Measurements from ENCODE around the gene OSBPL1A. TPM values are rescaled to one million over a fixed set of nuclear protein-coding genes. Genes with fewer than 3 reads are reported as not detected.

OSBPL1A gene
- total and polyA plus RNA-seq, 2 of the 8 experiments (the other 6 are each of a cell fraction or from before 2014, with no cell fraction given), result 53.2 to 74.9 TPM

GRCh38 chr18:24121625-24122024 lies 276.0 kb downstream of the OSBPL1A start:
- H3K18ac ChIP-seq (ENCODE audit: extremely low read depth, low read length), result no peak overlapping the region
- no peak overlapping the region for H3K9ac ChIP-seq (replicated peaks in 1 of 4; ENCODE audit: extremely low read depth in 1 of 4, low read depth in 3 of 4, low read length in 3 of 4)
- no peak overlapping the region for H2BK120ac ChIP-seq (replicated peaks; ENCODE audit: low read depth, low read length)
- H4K91ac ChIP-seq (replicated peaks; ENCODE audit: insufficient read length, low read length), result no peak overlapping the region
- CTCF ChIA-PET (ENCODE audit: partially characterized antibody), result interaction anchor here (0.5 to 1.2 kb wide), 6 partner anchors 10 to 226 kb away, joined by 3 read pairs; partner anchors contain the start of gene CABYR
- H3K36me3 ChIP-seq (ENCODE audit: control insufficient read depth in 2 of 4, insufficient read depth in 4 of 4, low read length in 3 of 4), result peaks cover 0 to 4% (median 0%) of the 10 kb centered on the region in 4 experiments; a peak in 3 of 8 replicates
- no peak overlapping the region for H4K8ac ChIP-seq (ENCODE audit: extremely low read depth, insufficient read depth, low read length)
- no peak for TF ChIP-seq ATF3 (IDR thresholded peaks at IDR 0.05; ENCODE audit: insufficient read depth, low read depth, low read length)
- TF ChIP-seq CHD2 (IDR thresholded peaks at IDR 0.05; ENCODE audit: low read length), result no peak
- TF ChIP-seq POU5F1 (IDR thresholded peaks at IDR 0.05; ENCODE audit: low read depth, low read length), result no peak
- TF ChIP-seq SIN3A (conservative IDR thresholded peaks at IDR 0.05 in 1 of 2, IDR thresholded peaks at IDR 0.05 in 1 of 2; ENCODE audit: low read depth in 1 of 2, low read length in 2 of 2), result no peak
- no peak for TF ChIP-seq USF2 (IDR thresholded peaks at IDR 0.05; ENCODE audit: low read length)
- TF ChIP-seq POLR2A (IDR thresholded peaks at IDR 0.05; ENCODE audit: control extremely low read depth in 1 of 2, low read depth in 2 of 2, low read length in 2 of 2), result no peak
- no peak for TF ChIP-seq ASH2L (IDR thresholded peaks at IDR 0.05; ENCODE audit: low read length)
- TF ChIP-seq ZNF274 (IDR thresholded peaks at IDR 0.05; ENCODE audit: borderline replicate concordance, extremely low read depth, low read length), result no peak
- no peak for TF ChIP-seq SP2 (IDR thresholded peaks at IDR 0.05; ENCODE audit: low read length)
- no peak for TF ChIP-seq SP4 (IDR thresholded peaks at IDR 0.05; ENCODE audit: low read length)
- TF ChIP-seq SIRT6 (IDR thresholded peaks at IDR 0.05; ENCODE audit: low read length), result no peak
- H2AK5ac ChIP-seq (ENCODE audit: low read depth, low read length), result no peak overlapping the region
- H2BK5ac ChIP-seq (ENCODE audit: low read depth, low read length), result no peak overlapping the region
- no peak overlapping the region for H2BK12ac ChIP-seq (ENCODE audit: low read depth, low read length)
- no peak overlapping the region for H3K4me3 ChIP-seq (ENCODE audit: extremely low read depth in 1 of 4, insufficient read depth in 2 of 4, low read depth in 3 of 4, low read length in 4 of 4)
- no peaks in the 10 kb centered on the region for H3K79me2 ChIP-seq (ENCODE audit: control insufficient read depth in 1 of 2, insufficient read depth in 2 of 2, low read length in 2 of 2)
- no peak overlapping the region for H3K27ac ChIP-seq (ENCODE audit: low read depth, low read length)
- no peaks in the 10 kb centered on the region for H3K4me1 ChIP-seq (replicated peaks in 1 of 4; ENCODE audit: control insufficient read depth in 3 of 4, insufficient read depth in 4 of 4, low read length in 3 of 4)
- H2BK20ac ChIP-seq (ENCODE audit: low read length), result no peak overlapping the region
- no peaks in the 10 kb centered on the region for H3K27me3 ChIP-seq (replicated peaks in 1 of 4; ENCODE audit: control insufficient read depth in 3 of 4, extremely low read depth in 1 of 4, insufficient read depth in 3 of 4, low read length in 3 of 4)
- no peak overlapping the region for H3K4me2 ChIP-seq (ENCODE audit: insufficient read depth in 1 of 2, low read depth in 2 of 2, low read length in 2 of 2)
- H3K23ac ChIP-seq (ENCODE audit: insufficient read length), result no peak overlapping the region
- H2BK15ac ChIP-seq (ENCODE audit: low read length), result no peak overlapping the region
- H3K9me3 ChIP-seq (ENCODE audit: insufficient read depth in 2 of 2, low read depth in 1 of 2, low read length in 1 of 2), result no peaks in the 10 kb centered on the region
- H4K20me1 ChIP-seq (replicated peaks in 1 of 2; ENCODE audit: control insufficient read depth in 1 of 2, insufficient read depth in 2 of 2, low read length in 2 of 2), result peaks cover 0 to 2% of the 10 kb centered on the region in 2 experiments
- no peak overlapping the region for H3K4ac ChIP-seq (replicated peaks; ENCODE audit: insufficient read length, low read depth, low read length)
- H4K5ac ChIP-seq (ENCODE audit: insufficient read length, low read depth, low read length), result no peak overlapping the region
- H2AFZ ChIP-seq (ENCODE audit: low read length), result no peak overlapping the region
- no peak overlapping the region for H3K56ac ChIP-seq (replicated peaks; ENCODE audit: insufficient read length, low read depth, low read length)
- no peaks in the 10 kb centered on the region for H3K79me1 ChIP-seq (ENCODE audit: low read depth, low read length)
- no peak overlapping the region for H3K14ac ChIP-seq (ENCODE audit: insufficient read length)
- H3K23me2 ChIP-seq (ENCODE audit: low read depth, low read length), result no peaks in the 10 kb centered on the region; the same call in 1 of the 2 replicates
- 97% methylated on average over 2 of the region's 2 CpGs; no CpG with 5 or more reads in 1 of the 2 experiments for WGBS, 2 experiments (ENCODE audit: extremely low coverage in 1 of 2, insufficient coverage in 1 of 2, insufficient read length in 1 of 2, insufficient replicate concordance in 2 of 2, low coverage in 1 of 2, low lambda C conversion rate in 2 of 2, missing lambda C conversion rate in 1 of 2)
- FAIRE-seq (no peak), DNase-seq (ENCODE audit: low read depth in 1 of 2, low spot score in 2 of 2) (no peak)
- POLR2A ChIA-PET (ENCODE audit: partially characterized antibody), result interaction anchor here (2.5 kb wide), 1 partner anchor 17 kb away, joined by 10 read pairs; the partner anchor contains the start of gene CABYR
